Thoracic aorta (tissue), 2 donors: ENCODE measurements around the gene SEPTIN8. TPM values are rescaled to one million over a fixed set of nuclear protein-coding genes. Genes with fewer than 3 reads are reported as not detected.

ENCODE experiments used
- ATAC-seq: fragments of 150-250 bp; one replicate; pipeline ENCODE4 v1.8.0; 2017; ENCODE audit warnings: low read depth; ENCODE audit not compliant: insufficient number of reproducible peaks, low FRiP score
- DNase-seq: peaks from one replicate; pipeline ENCODE4 v3.0.0-alpha.2; 2020; ENCODE audit warnings: low spot score
- H3K27ac ChIP-seq, 2 donors: fragments of 200-600 bp; sonication (generic); 1 replicate in 1 of 2; 2 replicates in 1 of 2; pipeline ENCODE4 v1.5.1; 2016; ENCODE audit warnings: mild to moderate bottlenecking in 2 of 2, moderate library complexity in 2 of 2
- H3K27me3 ChIP-seq: fragments of 200-600 bp; sonication (generic); replicated peaks from 2 replicates; pipeline ENCODE4 v1.6.0; 2016; ENCODE audit warnings: mild to moderate bottlenecking; ENCODE audit not compliant: insufficient read depth
- H3K36me3 ChIP-seq: fragments of 200-600 bp; sonication (generic); one replicate; pipeline ENCODE4 v1.5.1; 2016
- H3K4me1 ChIP-seq, 2 donors: fragments of 200-600 bp; sonication (generic); 1 replicate in 1 of 2; 2 replicates in 1 of 2; pipeline versions ENCODE4 v1.5.1 to v1.6.0; 2016; ENCODE audit warnings: low read depth in 2 of 2, mild to moderate bottlenecking in 1 of 2; ENCODE audit not compliant: control insufficient read depth in 1 of 2
- H3K4me3 ChIP-seq: fragments of 200-600 bp; sonication (generic); 2 replicates; pipeline ENCODE4 v1.5.1; 2016; ENCODE audit warnings: mild to moderate bottlenecking
- H3K9me3 ChIP-seq: fragments of 200-600 bp; sonication (generic); 2 replicates; pipeline ENCODE4 v1.5.1; 2016
- total RNA-seq, 2 donors: library from RNA; depleted of rRNA; stranded (reverse); fragments of >200 nt; gene quantifications; one replicate each; pipeline versions ENCODE4 v1.1.0 to v1.2.3, GENCODE V29; 2016
- TF ChIP-seq, protein P1 (sequence below): fragments of 200-600 bp; sonication (generic); IDR thresholded peaks from one replicate; pipeline ENCODE4 v1.5.1; 2019; ENCODE audit warnings: antibody characterized with exemption

Gene SEPTIN8
- total RNA-seq, 2 donors from 2014 or later = 85.7 to 111 TPM

DNA sequence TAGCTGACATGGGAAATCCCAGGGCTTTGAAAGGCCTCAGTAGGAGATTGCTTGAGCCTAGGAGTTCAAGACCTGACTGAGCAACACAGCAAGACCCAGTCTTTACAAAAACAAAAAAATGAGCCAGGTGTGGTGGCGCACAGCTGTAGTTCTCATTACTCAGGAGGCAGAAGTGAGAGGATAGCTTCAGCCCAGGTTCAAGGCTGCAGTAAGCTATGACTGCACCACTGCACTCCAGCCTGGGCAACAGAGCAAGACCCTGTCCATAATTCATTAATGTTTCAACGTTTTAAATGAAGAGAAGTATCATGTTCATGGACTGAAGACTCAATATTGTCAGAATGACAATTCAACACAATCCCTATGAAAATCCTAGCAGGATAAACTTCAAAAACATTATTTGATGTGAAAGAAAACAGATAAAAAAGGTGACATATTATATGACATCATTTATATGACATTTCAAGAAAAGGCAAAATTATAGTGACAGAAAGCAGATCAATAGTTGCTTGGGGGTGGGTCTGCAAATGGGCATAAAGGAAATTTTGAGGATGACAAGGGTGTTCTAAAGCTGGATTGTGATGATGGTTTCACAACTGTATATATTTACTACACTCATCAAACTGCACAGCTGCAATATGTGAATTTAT lies 43.4 kb downstream of the SEPTIN8 start:
- Histone ChIP-seq H3K9me3 (no peaks in the 10 kb centered on the region), H3K4me3 (no peak overlapping the region), H3K36me3 (no peaks in the 10 kb centered on the region), H3K4me1 (peaks cover 6 to 15% of the 10 kb centered on the region in 2 donors), H3K27me3 (no peaks in the 10 kb centered on the region), H3K27ac (no peak overlapping the region)
- ATAC-seq (no peak), DNase-seq (no peak)
- TF ChIP-seq, protein P1, sequence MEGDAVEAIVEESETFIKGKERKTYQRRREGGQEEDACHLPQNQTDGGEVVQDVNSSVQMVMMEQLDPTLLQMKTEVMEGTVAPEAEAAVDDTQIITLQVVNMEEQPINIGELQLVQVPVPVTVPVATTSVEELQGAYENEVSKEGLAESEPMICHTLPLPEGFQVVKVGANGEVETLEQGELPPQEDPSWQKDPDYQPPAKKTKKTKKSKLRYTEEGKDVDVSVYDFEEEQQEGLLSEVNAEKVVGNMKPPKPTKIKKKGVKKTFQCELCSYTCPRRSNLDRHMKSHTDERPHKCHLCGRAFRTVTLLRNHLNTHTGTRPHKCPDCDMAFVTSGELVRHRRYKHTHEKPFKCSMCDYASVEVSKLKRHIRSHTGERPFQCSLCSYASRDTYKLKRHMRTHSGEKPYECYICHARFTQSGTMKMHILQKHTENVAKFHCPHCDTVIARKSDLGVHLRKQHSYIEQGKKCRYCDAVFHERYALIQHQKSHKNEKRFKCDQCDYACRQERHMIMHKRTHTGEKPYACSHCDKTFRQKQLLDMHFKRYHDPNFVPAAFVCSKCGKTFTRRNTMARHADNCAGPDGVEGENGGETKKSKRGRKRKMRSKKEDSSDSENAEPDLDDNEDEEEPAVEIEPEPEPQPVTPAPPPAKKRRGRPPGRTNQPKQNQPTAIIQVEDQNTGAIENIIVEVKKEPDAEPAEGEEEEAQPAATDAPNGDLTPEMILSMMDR = no peak

DNA sequence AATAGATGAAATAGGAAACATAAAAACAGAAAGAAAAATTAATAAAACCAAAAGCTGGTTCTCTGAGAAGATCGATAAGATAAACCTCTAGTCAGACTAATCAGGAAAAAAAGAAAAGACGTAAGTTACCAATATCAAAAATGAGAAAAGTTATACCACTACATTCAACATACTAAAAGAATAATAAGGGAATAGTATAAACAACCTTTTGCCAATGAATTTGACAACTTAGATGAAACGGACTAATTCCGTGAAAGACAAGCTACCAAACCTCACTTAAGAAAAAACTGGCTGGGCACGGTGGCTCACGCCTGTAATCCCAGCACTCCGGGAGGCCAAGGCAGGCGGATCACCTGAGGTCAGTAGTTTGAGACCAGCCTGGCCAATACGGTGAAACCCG lies 47.1 kb downstream of the SEPTIN8 start:
- DNase-seq = no peak
- no peaks in the 10 kb centered on the region for H3K9me3 ChIP-seq
- H3K36me3 ChIP-seq = no peaks in the 10 kb centered on the region
- no peak overlapping the region for H3K4me3 ChIP-seq
- no peaks in the 10 kb centered on the region for H3K4me1 ChIP-seq
- H3K27me3 ChIP-seq = no peaks in the 10 kb centered on the region
- no peak overlapping the region for H3K27ac ChIP-seq
- ATAC-seq = no peak
- TF ChIP-seq, protein P1 = no peak

DNA sequence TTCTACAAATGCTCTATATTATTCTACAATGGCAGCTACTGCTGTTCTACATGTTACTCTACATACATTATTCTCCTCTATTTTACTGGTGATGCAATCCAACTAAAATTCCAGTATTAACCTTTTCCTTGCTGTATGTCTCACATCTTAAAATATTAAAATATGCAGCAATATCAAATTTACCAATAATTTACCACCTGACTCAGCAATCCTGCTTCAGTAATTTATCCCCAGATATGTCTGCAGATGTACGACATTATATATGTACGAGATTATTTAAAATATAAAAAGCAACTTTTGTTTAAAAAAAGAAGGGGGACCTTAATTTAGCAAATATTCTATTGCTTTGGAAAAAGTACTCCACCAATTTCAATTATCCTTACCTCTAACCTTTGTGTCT lies 51.3 kb downstream of the SEPTIN8 start:
- Histone ChIP-seq H3K36me3 (no peaks in the 10 kb centered on the region), H3K9me3 (no peaks in the 10 kb centered on the region), H3K27ac (no peak overlapping the region), H3K4me3 (no peak overlapping the region), H3K4me1 (no peaks in the 10 kb centered on the region), H3K27me3 (no peaks in the 10 kb centered on the region)
- ATAC-seq (no peak), DNase-seq (no peak)
- TF ChIP-seq, protein P1 = no peak

DNA sequence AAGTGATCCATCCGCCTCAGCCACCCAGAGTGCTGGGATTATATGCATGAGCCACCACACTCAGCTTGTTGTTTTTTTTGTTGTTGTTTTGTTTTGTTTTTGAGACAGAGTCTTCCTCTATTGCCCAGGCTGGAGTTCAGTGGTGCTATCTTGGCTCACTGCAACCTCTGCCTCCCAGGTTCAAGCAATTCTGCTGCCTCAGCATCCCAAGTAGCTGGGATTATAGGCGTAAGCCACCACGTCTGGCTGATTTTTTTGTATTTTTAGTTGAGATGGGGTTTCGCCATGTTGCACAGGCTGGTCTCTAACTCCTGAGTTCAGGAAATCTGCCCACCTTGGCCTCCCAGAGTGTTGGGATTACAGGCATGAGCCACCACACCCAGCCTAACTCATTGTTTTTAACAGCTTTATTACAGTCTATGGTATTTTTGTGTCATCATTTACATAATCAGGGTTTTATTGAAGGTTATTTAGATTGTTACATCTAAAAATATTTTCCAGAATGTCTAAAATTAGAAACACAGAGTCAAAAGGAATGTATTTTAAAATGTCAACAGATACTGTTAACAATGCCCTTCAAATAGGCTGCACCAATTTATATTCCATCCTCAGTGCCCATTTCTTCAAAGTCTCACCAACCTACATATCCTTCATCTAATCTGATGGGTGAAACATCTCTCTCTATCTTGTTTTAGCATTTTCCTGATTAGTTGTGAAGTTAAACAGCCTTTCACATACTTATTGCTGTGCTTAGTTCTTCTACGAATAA lies 58.3 kb downstream of the SEPTIN8 start:
- Histone ChIP-seq H3K9me3 (no peaks in the 10 kb centered on the region), H3K27ac (no peak overlapping the region), H3K4me3 (no peak overlapping the region), H3K27me3 (no peaks in the 10 kb centered on the region), H3K4me1 (no peaks in the 10 kb centered on the region), H3K36me3 (no peaks in the 10 kb centered on the region)
- DNase-seq (no peak), ATAC-seq (no peak)
- TF ChIP-seq, protein P1 = no peak

DNA sequence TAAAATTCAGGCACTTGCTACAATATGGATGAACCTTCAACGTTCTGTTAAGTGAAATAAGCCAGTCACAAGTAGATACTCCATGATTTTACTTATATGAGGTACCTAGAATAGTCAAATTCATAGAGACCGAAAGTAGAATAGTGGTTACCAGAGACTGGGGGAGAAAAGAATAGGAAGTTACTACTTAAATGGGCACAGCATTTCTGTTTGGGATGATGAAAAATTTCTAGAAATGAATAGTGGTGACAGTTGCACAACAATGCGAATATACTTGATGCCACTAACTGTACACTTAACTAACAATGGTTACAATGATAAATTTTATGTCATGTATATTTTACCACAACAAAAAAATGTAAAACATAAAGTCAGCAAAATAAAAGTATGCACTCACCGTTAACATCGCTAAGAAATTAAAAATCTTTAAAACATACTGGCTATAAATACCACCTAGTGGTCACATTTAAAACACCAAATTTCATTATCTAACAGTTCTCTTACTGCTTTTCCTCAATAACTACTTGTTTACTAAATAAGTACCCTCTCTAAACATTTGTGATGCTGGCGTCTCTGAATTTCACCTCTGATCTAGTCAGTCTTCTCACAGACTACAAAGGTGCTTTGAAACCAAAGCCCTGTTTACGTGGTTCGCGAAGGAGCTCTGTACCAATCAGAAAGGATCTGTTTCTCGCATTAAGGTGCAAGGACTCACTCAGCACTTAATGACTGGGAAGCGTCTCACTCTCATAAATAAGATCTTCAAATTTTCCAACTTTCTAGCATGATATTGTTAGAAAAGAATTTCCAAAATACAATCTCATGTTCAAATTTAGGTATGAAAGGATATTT lies 62.4 kb downstream of the SEPTIN8 start:
- ATAC-seq = no peak
- no peak overlapping the region for H3K27ac ChIP-seq
- H3K27me3 ChIP-seq = no peaks in the 10 kb centered on the region
- H3K36me3 ChIP-seq = no peaks in the 10 kb centered on the region
- H3K4me3 ChIP-seq = peak overlapping the region; percentile 8
- DNase-seq = no peak
- TF ChIP-seq, protein P1 = peak; percentile 53
- no peaks in the 10 kb centered on the region for H3K4me1 ChIP-seq
- no peaks in the 10 kb centered on the region for H3K9me3 ChIP-seq
